Stimulated activated naive CD4-positive, alpha-beta T cell (primary cell): ENCODE measurements around the gene NPAS3.

Experiments used
- DNase-seq, 6 experiments: peaks; one replicate each; lab custom pipeline; 2025; lab: John Stamatoyannopoulos, UW

The NPAS3 gene

GRCh38 chr14:33381717-33382116, 443.0 kb downstream of the NPAS3 start:
- no peak for DNase-seq

- DNase-seq: no peak
Measured at GRCh38 chr14:33386140-33386539, 447.5 kb downstream of the NPAS3 start.

DNA sequence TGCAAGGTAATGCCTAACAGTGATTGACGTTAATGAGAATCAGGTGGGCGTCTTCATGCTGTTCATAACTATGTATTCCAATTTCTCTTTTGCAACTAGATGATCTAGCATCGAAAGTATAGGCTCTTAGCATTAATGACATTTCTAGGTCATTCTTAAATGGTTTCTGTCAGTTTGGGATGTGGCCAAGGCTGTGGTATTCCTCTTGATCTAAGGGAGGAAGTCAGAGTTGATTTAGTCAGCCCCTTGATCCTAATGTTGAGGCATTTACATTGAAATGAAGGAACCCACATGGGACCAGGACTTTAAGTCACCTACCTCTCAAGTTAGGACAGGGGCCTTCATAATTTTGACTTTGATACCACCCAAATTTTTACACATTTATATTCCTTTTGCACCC, 448.1 kb downstream of the NPAS3 start:
- DNase-seq: no peak

- no peak for DNase-seq
Measured at GRCh38 chr14:33390335-33390734, 451.7 kb downstream of the NPAS3 start.

GRCh38 chr14:33393231-33393894, 454.7 kb downstream of the NPAS3 start:
- no peak for DNase-seq

GRCh38 chr14:33393895-33394368, 455.3 kb downstream of the NPAS3 start:
- DNase-seq: no peak

- no peak for DNase-seq
Measured at GRCh38 chr14:33401311-33401710, 462.6 kb downstream of the NPAS3 start.

DNA sequence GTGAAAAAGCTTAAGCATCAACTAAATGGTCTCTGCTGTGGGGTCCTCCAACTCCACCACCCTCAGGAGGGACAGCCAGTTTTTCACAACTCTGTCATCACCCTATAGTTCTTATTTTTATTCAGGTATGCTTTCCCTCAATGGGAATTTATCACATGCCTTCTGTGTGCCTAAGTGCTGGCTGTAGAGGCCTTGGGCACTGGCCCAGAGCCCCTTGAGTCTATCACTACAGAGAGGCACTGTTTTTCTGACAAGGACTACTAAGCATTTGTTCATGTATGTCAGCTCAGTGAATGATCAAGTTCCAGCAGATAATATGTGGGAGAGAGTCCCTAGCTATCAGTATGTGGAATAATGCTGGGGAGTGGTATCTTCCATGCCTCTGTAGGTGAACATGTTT, 463.9 kb downstream of the NPAS3 start:
- no peak for DNase-seq

- DNase-seq: no peak
Measured at GRCh38 chr14:33404054-33404453, 465.4 kb downstream of the NPAS3 start.

DNA sequence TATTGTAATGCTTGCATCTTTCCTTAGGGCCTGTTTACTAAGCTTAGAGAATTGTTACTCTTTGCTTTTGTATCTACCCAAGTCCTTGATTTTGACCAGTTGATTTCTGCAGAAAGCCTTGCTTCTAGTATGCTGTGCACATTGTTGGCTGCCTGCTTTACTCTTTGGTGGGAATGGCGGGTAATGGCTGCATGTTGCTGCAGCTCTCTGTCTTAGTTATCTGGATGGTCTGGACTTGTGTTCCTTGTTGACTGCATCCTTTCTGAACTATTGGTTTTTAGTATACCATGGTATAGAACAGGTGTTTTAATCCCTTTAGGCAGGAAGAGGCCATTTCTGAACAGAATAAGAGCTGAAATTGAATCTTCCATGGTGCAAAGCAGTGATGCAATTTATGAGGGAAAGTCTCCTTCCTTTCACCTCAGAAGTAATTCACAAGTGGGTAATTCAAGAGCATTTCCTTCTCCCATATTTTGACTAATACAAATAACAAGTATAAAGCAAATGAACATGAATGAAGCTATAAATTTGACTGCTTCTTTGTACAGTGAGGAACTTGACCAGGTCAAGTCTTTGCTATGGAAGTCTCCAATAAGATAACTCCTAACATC, 466.4 kb downstream of the NPAS3 start:
- no peak for DNase-seq

GRCh38 chr14:33406766-33407165, 468.1 kb downstream of the NPAS3 start:
- DNase-seq: no peak

GRCh38 chr14:33408291-33408690, 469.6 kb downstream of the NPAS3 start:
- DNase-seq: no peak

GRCh38 chr14:33412450-33412849, 473.8 kb downstream of the NPAS3 start:
- no peak for DNase-seq

DNA sequence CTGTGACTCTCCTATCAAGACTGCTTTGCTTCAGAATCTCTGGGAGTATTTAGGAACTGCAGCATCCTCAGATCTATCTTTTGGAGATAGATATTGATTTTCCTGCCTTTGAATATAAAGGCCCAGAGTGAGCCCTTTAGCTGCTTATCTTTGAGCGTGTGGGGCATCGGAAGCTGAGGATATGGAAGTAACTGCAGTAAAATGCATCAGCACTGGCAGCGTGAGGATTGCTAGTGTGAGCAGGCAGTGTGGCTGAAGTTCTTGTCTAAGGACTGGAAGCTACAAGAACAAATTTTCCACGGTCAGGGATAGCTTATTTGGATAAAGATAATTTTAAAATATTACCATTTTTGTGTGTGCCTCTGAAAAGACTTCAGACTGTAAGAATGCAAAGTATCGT, 474.7 kb downstream of the NPAS3 start:
- DNase-seq: no peak

DNA sequence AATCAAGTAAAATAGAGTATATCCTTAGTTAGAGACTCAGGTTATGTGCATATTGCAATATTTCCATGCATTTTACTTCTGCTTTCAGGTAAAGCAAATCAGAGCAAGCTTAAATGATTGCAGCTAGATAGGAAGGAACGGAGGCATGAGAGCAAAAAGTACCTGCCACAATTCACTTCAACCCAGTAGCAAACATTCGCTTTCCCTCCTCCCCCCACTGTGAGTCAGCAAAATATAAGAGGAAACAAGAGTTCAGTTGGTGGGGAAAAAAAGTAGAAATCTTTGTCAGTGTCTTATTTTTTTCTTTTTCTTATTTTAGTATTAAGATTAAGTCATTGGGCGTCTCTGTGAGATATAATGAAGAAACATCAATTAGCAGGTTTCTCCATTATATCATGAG, 475.4 kb downstream of the NPAS3 start:
- DNase-seq: no peak

DNA sequence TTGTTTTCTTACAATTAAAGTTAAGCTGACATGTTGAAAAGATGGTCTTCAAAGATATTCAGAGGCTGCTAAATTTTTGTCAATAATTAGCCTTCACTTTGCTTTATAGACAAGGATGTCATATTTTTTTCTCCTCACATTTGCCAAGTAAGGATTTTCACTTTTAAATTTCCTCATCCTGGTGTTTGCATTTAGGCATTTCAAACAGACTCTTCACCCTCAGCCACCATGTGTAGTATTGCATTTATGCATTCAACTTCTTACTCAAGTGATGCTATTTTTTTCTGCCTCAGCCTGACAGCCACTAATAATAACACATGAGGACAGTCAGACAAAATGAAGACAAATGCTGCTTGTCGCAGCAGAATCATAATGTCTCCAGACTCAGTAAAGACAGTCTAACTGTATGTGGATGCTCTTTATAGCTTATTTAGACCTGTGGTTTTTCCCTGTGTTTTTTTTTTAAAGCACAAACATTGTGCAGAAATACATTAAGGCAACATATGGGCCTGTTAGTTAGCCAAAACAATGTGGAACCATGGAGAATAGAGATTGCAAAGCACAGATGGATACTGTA, 481.5 kb downstream of the NPAS3 start:
- DNase-seq: no peak

GRCh38 chr14:33430414-33431035, 491.8 kb downstream of the NPAS3 start:
- DNase-seq: no peak

GRCh38 chr14:33432407-33433023, 493.8 kb downstream of the NPAS3 start:
- no peak for DNase-seq

DNA sequence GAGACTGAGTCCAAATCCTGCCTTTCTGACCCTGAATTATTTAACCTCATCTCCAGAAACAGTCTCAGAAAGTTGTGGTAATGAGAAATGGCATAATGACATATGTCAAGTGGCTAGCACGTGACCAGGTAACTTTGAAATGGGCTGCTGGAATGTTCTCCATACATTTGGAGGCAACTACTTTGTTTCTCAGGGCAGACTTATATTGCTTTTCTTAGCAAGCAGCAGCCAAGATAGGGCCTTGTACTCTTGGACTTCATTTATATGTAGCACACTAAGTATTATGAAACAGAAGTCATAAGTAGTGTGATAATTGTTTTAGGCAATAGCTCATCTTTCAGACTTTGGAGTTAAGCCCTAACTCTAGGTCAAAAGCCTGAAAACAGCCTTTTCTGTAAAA, 494.7 kb downstream of the NPAS3 start:
- DNase-seq: no peak

GRCh38 chr14:33435911-33436689, 497.4 kb downstream of the NPAS3 start:
- DNase-seq: no peak

GRCh38 chr14:33441633-33442032, 503.0 kb downstream of the NPAS3 start:
- no peak for DNase-seq

- DNase-seq: no peak
Measured at GRCh38 chr14:33444136-33444535, 505.5 kb downstream of the NPAS3 start.
